ENCODE data around the gene ZNF497. TPM values are rescaled to one million over a fixed set of nuclear protein-coding genes. Genes with fewer than 3 reads are reported as not detected.
A peak's percentile ranks its signal among the peaks of the same experiment; 100 is the strongest.

Gene ZNF497
- total and polyA plus RNA-seq, 4 donors = 0.97 to 3.8 (median 2.4) TPM

- no peak for ATAC-seq (ENCODE audit: insufficient read depth, low FRiP score)
- TF ChIP-seq CTCF (IDR thresholded peaks at IDR 0.05; ENCODE audit: control extremely low read depth, extremely low read depth) = no peak
- Histone ChIP-seq H3K9ac (ENCODE audit: insufficient read depth in 1 of 2, low read length in 2 of 2) (no peak overlapping the region), H3K9me3 (ENCODE audit: control insufficient read depth in 4 of 4, insufficient read depth in 3 of 4, low read length in 3 of 4) (peaks cover 0 to 5% (median 0%) of the 10 kb centered on the region in 4 donors), H3K4me3 (no peak overlapping the region), H3K27ac (ENCODE audit: low read depth in 1 of 2, low read length in 1 of 2) (no peak overlapping the region), H3K4me1 (ENCODE audit: control insufficient read depth in 5 of 5, insufficient read depth in 5 of 5, low read length in 5 of 5) (peaks cover 0 to 15% (median 11%) of the 10 kb centered on the region in 5 donors), H3K27me3 (ENCODE audit: control insufficient read depth in 3 of 3, insufficient read depth in 3 of 3, low read length in 2 of 3) (peaks cover 0 to 21% (median 11%) of the 10 kb centered on the region in 3 donors), H3K36me3 (ENCODE audit: control insufficient read depth in 4 of 4, insufficient read depth in 4 of 4, low read length in 4 of 4) (peaks cover 7 to 24% (median 20%) of the 10 kb centered on the region in 4 donors)
- WGBS, 2 donors = 28 to 29% methylated on average over 55 to 58 of the region's 58 CpGs
- DNase-seq = no peak
Measured at GRCh38 chr19:58396691-58397532, 34.4 kb upstream of the ZNF497 start.

GRCh38 chr19:58395979-58396627 is 33.6 kb upstream of the ZNF497 start:
- no peak overlapping the region for H3K4me3 ChIP-seq
- H3K27me3 ChIP-seq (ENCODE audit: control insufficient read depth in 3 of 3, insufficient read depth in 3 of 3, low read length in 2 of 3) = peaks cover 0 to 21% (median 11%) of the 10 kb centered on the region in 3 donors
- peaks cover 7 to 24% (median 21%) of the 10 kb centered on the region in 4 donors for H3K36me3 ChIP-seq (ENCODE audit: control insufficient read depth in 4 of 4, insufficient read depth in 4 of 4, low read length in 4 of 4)
- TF ChIP-seq CTCF (IDR thresholded peaks at IDR 0.05; ENCODE audit: control extremely low read depth, extremely low read depth) = no peak
- H3K27ac ChIP-seq (ENCODE audit: low read depth in 1 of 2, low read length in 1 of 2) = no peak overlapping the region
- H3K9ac ChIP-seq (ENCODE audit: insufficient read depth in 1 of 2, low read length in 2 of 2) = no peak overlapping the region
- peaks cover 0 to 15% (median 11%) of the 10 kb centered on the region in 5 donors for H3K4me1 ChIP-seq (ENCODE audit: control insufficient read depth in 5 of 5, insufficient read depth in 5 of 5, low read length in 5 of 5)
- DNase-seq (peak in 1 of 3 donors; percentile 43), ATAC-seq (ENCODE audit: insufficient read depth, low FRiP score) (no peak)
- H3K9me3 ChIP-seq (ENCODE audit: control insufficient read depth in 4 of 4, insufficient read depth in 3 of 4, low read length in 3 of 4) = peaks cover 0 to 5% (median 0%) of the 10 kb centered on the region in 4 donors
- 4 to 5% methylated on average over 56 to 75 of the region's 75 CpGs for WGBS, 2 donors

GRCh38 chr19:58395220-58395978 is 32.8 kb upstream of the ZNF497 start, which contains the start of gene RNF225:
RNF225 (plus strand) TSS chr19:58395656; CDS start chr19:58396090, 434 bp downstream.
- DNase-seq = no peak
- no peak within 1 kb of the TSS for H3K9ac ChIP-seq (ENCODE audit: insufficient read depth in 1 of 2, low read length in 2 of 2)
- peaks cover 0 to 5% (median 0%) of the 10 kb centered on the region in 4 donors for H3K9me3 ChIP-seq (ENCODE audit: control insufficient read depth in 4 of 4, insufficient read depth in 3 of 4, low read length in 3 of 4)
- peak within 1 kb of the TSS; percentile 12 for H3K4me3 ChIP-seq
- H3K27me3 ChIP-seq (ENCODE audit: control insufficient read depth in 3 of 3, insufficient read depth in 3 of 3, low read length in 2 of 3) = peaks cover 0 to 21% (median 11%) of the 10 kb centered on the region in 3 donors
- H3K27ac ChIP-seq (ENCODE audit: low read depth in 1 of 2, low read length in 1 of 2) = no peak within 1 kb of the TSS
- 39 to 41% methylated on average over 20 to 21 of the region's 21 CpGs for WGBS, 2 donors
- no peak for TF ChIP-seq CTCF (IDR thresholded peaks at IDR 0.05; ENCODE audit: control extremely low read depth, extremely low read depth)
- peak; percentile 36 for ATAC-seq (ENCODE audit: insufficient read depth, low FRiP score)
- H3K36me3 ChIP-seq (ENCODE audit: control insufficient read depth in 4 of 4, insufficient read depth in 4 of 4, low read length in 4 of 4) = peaks cover 7 to 26% (median 23%) of the 10 kb centered on the region in 4 donors
- H3K4me1 ChIP-seq (ENCODE audit: control insufficient read depth in 5 of 5, insufficient read depth in 5 of 5, low read length in 5 of 5) = peaks cover 0 to 9% (median 5%) of the 10 kb centered on the region in 5 donors
